ENCODE data around the gene ZNF425.

DNA sequence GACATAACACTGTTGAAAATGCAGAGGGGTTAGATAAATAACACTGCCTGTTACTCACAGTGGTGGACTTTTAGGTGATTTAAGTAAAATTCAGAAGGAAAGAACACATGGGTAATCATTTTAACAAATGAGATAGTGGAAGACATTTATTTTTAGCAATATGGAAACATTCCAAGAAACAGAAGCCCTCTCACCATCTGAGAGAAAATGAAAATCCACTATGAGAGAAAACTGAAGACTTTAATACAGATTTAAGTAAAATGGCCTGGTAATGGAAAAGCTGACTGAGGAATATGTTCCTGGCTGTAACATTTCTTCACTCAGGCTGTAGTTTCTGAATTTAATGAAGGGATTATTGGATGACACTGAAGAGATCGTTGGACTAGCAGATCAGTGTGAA is 23.5 kb downstream of the ZNF425 start:
- TF ChIP-seq, protein P1, sequence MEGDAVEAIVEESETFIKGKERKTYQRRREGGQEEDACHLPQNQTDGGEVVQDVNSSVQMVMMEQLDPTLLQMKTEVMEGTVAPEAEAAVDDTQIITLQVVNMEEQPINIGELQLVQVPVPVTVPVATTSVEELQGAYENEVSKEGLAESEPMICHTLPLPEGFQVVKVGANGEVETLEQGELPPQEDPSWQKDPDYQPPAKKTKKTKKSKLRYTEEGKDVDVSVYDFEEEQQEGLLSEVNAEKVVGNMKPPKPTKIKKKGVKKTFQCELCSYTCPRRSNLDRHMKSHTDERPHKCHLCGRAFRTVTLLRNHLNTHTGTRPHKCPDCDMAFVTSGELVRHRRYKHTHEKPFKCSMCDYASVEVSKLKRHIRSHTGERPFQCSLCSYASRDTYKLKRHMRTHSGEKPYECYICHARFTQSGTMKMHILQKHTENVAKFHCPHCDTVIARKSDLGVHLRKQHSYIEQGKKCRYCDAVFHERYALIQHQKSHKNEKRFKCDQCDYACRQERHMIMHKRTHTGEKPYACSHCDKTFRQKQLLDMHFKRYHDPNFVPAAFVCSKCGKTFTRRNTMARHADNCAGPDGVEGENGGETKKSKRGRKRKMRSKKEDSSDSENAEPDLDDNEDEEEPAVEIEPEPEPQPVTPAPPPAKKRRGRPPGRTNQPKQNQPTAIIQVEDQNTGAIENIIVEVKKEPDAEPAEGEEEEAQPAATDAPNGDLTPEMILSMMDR (IDR thresholded peaks at IDR 0.05) = no peak
- no peak for TF ChIP-seq POLR2AphosphoS5 (IDR thresholded peaks at IDR 0.05)

Measured in sigmoid colon (tissue), 4 donors.